NCI-H1092 treated with DMSO at 0.1 percent for 48 hours (cell line): Measurements from ENCODE around the gene COL17A1.

ENCODE experiments used
- DNase-seq: peaks from one replicate; lab custom pipeline; 2025; lab: John Stamatoyannopoulos, UW

Gene COL17A1

GRCh38 chr10:104085801-104086400 lies at the start of gene COL17A1:
COL17A1 (minus strand) TSS chr10:104085880; CDS start chr10:104080673, 5,207 bp downstream.
- DNase-seq: no peak

GRCh38 chr10:104130041-104130440 lies 44.4 kb upstream of the COL17A1 start:
- DNase-seq: no peak

DNA sequence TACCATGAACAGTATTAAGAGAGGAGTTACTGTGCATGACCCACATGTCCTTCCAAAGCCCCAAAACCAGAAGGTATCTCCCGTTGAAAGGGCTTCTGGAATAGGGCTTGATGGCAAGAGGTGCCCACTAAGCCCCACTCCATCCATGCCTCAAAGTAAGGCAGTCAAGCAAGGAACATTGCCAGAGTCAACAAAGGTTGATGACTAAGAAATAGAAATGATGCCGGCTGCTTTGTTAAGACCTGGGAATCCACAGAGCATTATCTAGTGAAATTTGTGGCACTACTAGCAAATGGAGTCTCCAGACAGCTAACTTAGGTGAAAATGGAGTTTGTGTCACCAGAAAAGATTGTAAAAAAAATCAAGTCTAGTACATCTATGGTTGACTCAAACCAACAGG lies 42.5 kb upstream of the COL17A1 start:
- DNase-seq: no peak

GRCh38 chr10:104127411-104127810 lies 41.7 kb upstream of the COL17A1 start:
- no peak for DNase-seq

DNA sequence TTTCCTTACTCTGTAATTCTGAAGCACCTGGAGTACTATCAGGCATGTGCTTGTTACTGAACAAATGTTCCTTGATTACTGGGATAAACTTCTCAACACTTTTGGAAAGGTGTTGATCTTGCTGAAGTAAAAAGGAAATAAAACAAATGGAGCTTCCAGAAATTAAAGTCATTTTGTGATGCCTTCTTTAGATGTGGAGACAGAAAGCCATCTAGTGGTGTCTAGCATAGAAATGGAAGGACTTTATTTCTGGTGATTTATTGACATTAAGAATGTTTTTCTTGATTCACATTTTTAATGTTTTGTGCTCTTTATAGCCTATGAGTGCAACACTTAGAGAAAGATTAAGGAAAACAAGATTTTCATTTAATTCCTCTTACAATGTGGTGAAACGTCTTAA lies 37.7 kb upstream of the COL17A1 start:
- DNase-seq: no peak

GRCh38 chr10:104122225-104123107 lies 36.8 kb upstream of the COL17A1 start:
- DNase-seq: peak; percentile 64

GRCh38 chr10:104121485-104122224 lies 36.0 kb upstream of the COL17A1 start, which contains the start of gene SFR1:
SFR1 (plus strand) TSS chr10:104122171; CDS start chr10:104122184, 13 bp downstream.
- peak; percentile 95 for DNase-seq

DNA sequence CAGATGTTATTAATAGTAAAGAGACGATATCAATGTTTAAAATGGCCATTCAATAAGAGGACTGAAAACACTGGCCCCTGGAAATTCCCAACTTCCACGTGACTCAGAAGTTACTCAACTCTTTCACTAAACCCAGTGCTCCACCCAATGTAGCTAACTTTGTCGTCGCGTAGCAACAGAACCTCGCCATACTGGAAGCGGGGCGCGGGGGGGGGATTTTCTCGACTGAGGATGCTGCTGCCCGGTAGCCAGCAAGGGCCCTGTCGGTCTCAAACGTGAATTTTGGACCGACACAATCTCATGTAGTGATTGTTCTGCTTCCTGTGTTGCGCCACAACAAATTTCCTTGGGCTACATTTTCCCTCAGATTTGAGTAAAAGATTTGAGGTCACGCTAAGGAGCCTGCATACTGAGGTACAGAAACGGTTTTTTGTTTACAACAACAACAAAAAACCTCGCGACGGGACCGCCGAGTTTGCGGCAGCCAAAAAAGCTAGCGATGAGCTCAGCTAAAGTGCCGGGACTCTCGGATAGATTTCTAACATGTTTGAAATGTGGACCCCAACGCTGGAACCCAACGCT lies 35.3 kb upstream of the COL17A1 start:
- DNase-seq: peak; percentile 15

- no peak for DNase-seq
Measured at GRCh38 chr10:104120512-104120902, 34.8 kb upstream of the COL17A1 start.

- DNase-seq: no peak
Measured at GRCh38 chr10:104119996-104120395, 34.3 kb upstream of the COL17A1 start.

DNA sequence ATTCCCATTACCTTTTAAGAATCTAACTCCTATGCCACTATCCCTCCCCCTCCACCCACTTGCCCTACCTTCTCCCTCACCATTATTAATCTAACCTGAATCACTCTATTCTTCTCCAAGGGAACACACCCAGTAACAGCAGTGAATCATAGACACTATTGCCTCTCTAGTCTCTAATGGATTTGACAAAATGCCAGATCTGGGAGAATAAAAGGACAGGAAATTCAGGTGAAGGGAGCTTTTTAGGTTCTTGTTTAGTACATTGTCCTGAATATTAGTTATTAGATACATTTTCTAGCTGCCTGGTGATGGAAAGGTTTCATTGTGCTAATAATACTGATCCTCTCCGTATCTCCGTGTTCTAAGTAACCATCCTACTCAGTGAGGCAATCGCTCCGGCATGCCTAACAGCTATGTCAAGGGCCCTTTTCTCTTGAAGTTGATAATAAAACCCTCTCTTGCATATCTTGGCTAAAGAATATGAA lies 32.2 kb upstream of the COL17A1 start:
- DNase-seq: peak; percentile 8

DNA sequence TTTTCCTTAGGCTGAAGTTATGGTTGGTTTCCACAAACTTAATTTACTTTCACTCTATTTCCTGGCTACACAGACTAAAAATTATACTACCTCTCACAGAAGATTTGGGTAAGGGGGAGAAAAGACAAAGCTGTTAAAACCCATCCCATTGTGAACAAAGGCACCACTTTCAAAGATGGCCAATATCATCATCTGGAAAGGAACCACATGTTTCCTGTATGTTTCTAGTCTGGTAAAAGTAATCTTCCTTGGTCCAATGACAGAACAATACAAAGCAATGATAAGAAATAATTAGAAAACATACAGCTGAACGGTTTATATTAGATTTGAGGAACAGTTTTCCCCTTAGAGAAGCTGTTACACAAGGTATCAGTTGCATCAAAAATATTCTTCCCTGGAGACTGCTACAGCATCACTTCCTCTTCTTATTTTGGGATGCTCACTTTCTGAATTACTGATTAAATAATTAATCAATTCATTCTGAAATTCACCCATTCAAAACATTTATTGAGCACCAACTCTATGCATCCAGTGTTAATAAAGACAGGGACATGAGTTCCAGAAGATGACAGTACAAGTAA lies 27.8 kb upstream of the COL17A1 start:
- no peak for DNase-seq

DNA sequence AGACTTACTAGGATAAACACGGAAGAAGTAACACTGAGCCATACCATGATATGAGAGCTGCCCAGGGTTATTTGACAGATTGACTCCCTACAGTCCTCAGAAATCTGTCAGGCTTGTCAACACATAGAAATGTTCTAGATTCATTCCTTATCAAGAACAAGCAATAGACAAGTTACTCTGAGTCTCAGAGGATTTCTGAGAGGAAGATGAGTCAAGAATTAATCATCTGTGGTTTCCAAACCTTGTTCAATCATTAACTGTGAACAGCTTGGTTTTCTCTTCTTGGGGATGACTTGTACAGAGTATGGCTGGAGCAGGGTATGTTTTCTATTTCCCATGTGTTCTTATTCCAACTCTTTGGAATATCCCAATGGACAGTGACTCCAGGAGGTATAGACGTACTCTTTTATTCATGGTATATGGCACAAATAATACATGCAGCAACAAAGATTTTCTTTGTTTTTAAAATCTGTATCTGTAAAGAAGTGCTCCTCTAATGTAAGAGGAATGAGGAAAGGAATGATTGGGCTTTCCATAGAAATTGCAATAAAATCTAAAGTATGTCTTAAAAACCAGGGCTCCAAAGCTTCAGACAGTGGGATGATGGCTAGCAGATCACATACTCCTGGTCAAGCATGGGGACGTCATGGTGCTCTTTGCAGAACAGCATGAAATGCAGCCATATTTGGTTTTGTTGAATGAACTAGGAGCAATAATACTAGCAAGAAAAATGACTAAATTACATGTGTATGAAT lies 24.4 kb upstream of the COL17A1 start:
- no peak for DNase-seq

- no peak for DNase-seq
Measured at GRCh38 chr10:104104926-104105325, 19.2 kb upstream of the COL17A1 start.

DNA sequence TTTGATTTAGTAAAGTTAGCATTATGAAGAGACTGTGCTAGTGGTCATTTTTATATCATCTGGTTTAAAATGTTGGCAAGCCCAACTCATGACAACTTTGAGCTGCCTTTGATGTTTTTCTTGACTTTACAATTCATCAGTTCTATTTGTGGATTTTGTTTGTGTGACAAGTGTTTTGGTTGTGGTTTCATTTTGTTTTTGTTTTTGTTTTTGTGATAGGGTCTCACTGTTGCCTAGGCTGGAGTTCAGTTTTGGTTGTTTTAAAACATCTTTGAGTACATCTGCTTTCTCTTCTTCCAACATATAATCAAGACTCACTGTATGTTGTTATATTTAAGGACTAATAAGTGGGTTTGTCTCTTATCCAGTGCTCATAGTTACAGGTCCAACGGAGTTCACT lies 18.7 kb upstream of the COL17A1 start:
- DNase-seq: no peak

GRCh38 chr10:104103956-104104355 lies 18.3 kb upstream of the COL17A1 start:
- no peak for DNase-seq

DNA sequence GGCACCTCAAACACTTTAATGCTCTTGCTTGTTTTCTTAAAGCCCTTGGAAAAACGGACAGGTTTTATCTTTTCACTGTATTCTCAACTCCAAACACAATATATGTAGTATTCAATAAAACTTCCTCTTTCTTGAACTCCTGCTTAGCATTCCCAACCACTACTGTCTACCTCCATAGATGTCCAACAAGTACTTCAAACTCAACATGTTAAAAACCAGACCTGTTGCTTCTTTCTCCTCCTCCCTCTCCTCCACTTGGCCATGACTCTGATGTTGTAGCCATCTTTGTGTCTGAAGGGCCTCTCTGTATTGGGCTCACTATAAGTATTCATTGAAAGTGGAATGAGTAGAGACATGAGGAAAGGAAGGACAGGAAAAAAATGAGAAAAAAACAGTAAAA lies 16.2 kb upstream of the COL17A1 start:
- DNase-seq: no peak

GRCh38 chr10:104100795-104101194 lies 15.1 kb upstream of the COL17A1 start:
- DNase-seq: no peak

GRCh38 chr10:104099941-104100340 lies 14.3 kb upstream of the COL17A1 start:
- no peak for DNase-seq

- DNase-seq: no peak
Measured at GRCh38 chr10:104099269-104099668, 13.6 kb upstream of the COL17A1 start.

GRCh38 chr10:104098358-104098925 lies 12.8 kb upstream of the COL17A1 start:
- DNase-seq: no peak
